GM12865 (cell line): Measurements from ENCODE around the gene CCDC34.

ENCODE experiments used
- DNase-seq: peaks from one replicate; pipeline ENCODE4 v3.0.0; 2010; ENCODE audit warnings: low read depth
- H3K4me3 ChIP-seq: 2 replicates; pipeline ENCODE4 v1.5.1; 2011; ENCODE audit warnings: mild to moderate bottlenecking, low read depth, low read length, control low read depth
- CTCF ChIP-seq: IDR thresholded peaks from 2 replicates; pipeline ENCODE4 v1.5.1; 2011; ENCODE audit warnings: low read length, control low read depth, low read depth, inconsistent platforms; ENCODE audit not compliant: insufficient read depth; ENCODE audit errors: missing control alignments

The CCDC34 gene

GRCh38 chr11:27401833-27402316, 38.9 kb upstream of the CCDC34 start:
- no peak for DNase-seq
- no peak overlapping the region for H3K4me3 ChIP-seq
- no peak for TF ChIP-seq CTCF

- no peak for TF ChIP-seq CTCF
- H3K4me3 ChIP-seq, result no peak overlapping the region
- no peak for DNase-seq
Measured at GRCh38 chr11:27401280-27401832, 38.3 kb upstream of the CCDC34 start.

- no peak for TF ChIP-seq CTCF
- no peak overlapping the region for H3K4me3 ChIP-seq
- DNase-seq, result no peak
Measured at GRCh38 chr11:27398400-27398770, 35.4 kb upstream of the CCDC34 start.

GRCh38 chr11:27397624-27398399, 34.8 kb upstream of the CCDC34 start:
- DNase-seq, result no peak
- H3K4me3 ChIP-seq, result no peak overlapping the region
- TF ChIP-seq CTCF, result no peak

GRCh38 chr11:27396259-27396839, 33.3 kb upstream of the CCDC34 start:
- H3K4me3 ChIP-seq, result no peak overlapping the region
- no peak for DNase-seq
- no peak for TF ChIP-seq CTCF

- H3K4me3 ChIP-seq, result no peak overlapping the region
- DNase-seq, result no peak
Measured at GRCh38 chr11:27395556-27396258, 32.7 kb upstream of the CCDC34 start.

More at GRCh38 chr11:27395556-27396258, 32.7 kb upstream of the CCDC34 start:
- no peak for TF ChIP-seq CTCF
